K562 (cell line): ENCODE data around the gene ALKBH3. TPM values are rescaled to one million over a fixed set of nuclear protein-coding genes. Genes with fewer than 3 reads are reported as not detected.

Experiments used
- ARID1B ChIP-seq: fragments of 450-650 bp; IDR thresholded peaks from 2 replicates; pipeline ENCODE4 v1.6.1; 2016; ENCODE audit warnings: antibody characterized with exemption, mild to moderate bottlenecking, inconsistent platforms
- ATF3 ChIP-seq, 2 experiments: fragments of 450-650 bp in 1 of 2; sonication (generic) in 1 of 2; formaldehyde crosslinking in 1 of 2; IDR thresholded peaks in 1 of 2; conservative IDR thresholded peaks in 1 of 2; 2 replicates each; pipeline versions ENCODE4 v1.6.1 to v1.8.1; 2016 to 2023; ENCODE audit warnings: mild to moderate bottlenecking in 2 of 2, moderate library complexity in 2 of 2, inconsistent platforms in 1 of 2, missing genetic modification reagents in 1 of 2
- BRD4 ChIP-seq: fragments of 200-600 bp; sonication (generic); IDR thresholded peaks from 2 replicates; pipeline ENCODE4 v1.6.1; 2017; ENCODE audit warnings: inconsistent platforms
- BRD9 ChIP-seq: fragments of 450-650 bp; IDR thresholded peaks from 2 replicates; pipeline ENCODE4 v1.6.1; 2018; ENCODE audit warnings: low read depth; ENCODE audit not compliant: partially characterized antibody
- CREM ChIP-seq: IDR thresholded peaks from 2 replicates; pipeline ENCODE4 v1.6.1; 2014; ENCODE audit warnings: antibody characterized with exemption, low read depth
- CSDE1 ChIP-seq, 2 experiments: fragments of 450-650 bp; IDR thresholded peaks; 2 replicates each; pipeline ENCODE4 v1.6.1; 2016; ENCODE audit warnings: mild to moderate bottlenecking in 1 of 2
- EGR1 ChIP-seq: fragments of 450-650 bp; conservative IDR thresholded peaks from 2 replicates; pipeline ENCODE4 v1.6.1; 2017; ENCODE audit warnings: mild to moderate bottlenecking
- ETS1 ChIP-seq: conservative IDR thresholded peaks from 2 replicates; pipeline ENCODE4 v1.6.1; 2011; ENCODE audit warnings: low read depth, mild to moderate bottlenecking, low read length; ENCODE audit not compliant: control insufficient read depth
- FOXJ3 ChIP-seq: sonication (generic); formaldehyde crosslinking; IDR thresholded peaks from 2 replicates; pipeline ENCODE4 v1.4.0; 2020; ENCODE audit warnings: mild to moderate bottlenecking, missing genetic modification reagents
- HIVEP1 ChIP-seq: fragments of 250-450 bp; sonication (Bioruptor Pico); IDR thresholded peaks from 2 replicates; pipeline ENCODE4 v1.4.0; 2020; ENCODE audit warnings: mild to moderate bottlenecking
- HMBOX1 ChIP-seq: sonication (generic); IDR thresholded peaks from 2 replicates; pipeline ENCODE4 v1.6.1; 2016
- JUND ChIP-seq, 2 experiments: IDR thresholded peaks; 2 replicates in 1 of 2; 3 replicates in 1 of 2; pipeline ENCODE4 v1.6.1; 2011; ENCODE audit warnings: borderline replicate concordance in 2 of 2, low read depth in 2 of 2, low read length in 2 of 2, improper control_type of control experiment in 1 of 2, missing biosample characterization in 1 of 2, missing genetic modification characterization in 1 of 2, missing genetic modification reagents in 1 of 2
- MEF2A ChIP-seq: IDR thresholded peaks from 2 replicates; pipeline ENCODE4 v1.6.1; 2011; ENCODE audit warnings: low read depth, mild to moderate bottlenecking, low read length, moderate library complexity; ENCODE audit not compliant: control insufficient read depth
- NR2C1 ChIP-seq, 2 experiments: fragments of 450-650 bp; IDR thresholded peaks; 2 replicates each; pipeline ENCODE4 v1.6.1; 2017; ENCODE audit warnings: mild to moderate bottlenecking in 2 of 2, antibody characterized with exemption in 1 of 2, inconsistent platforms in 1 of 2, missing compliant biosample characterization in 1 of 2, missing genetic modification characterization in 1 of 2
- PCBP1 ChIP-seq: fragments of 200-400 bp; formaldehyde crosslinking; IDR thresholded peaks from 2 replicates; pipeline ENCODE4 v1.6.1; 2018; ENCODE audit warnings: mild to moderate bottlenecking, low read depth, low read length; ENCODE audit not compliant: poor library complexity, severe bottlenecking
- POLR2B ChIP-seq: fragments of 450-650 bp; IDR thresholded peaks from 2 replicates; pipeline ENCODE4 v1.6.1; 2018; ENCODE audit warnings: low read depth; ENCODE audit not compliant: partially characterized antibody
- PRMT5 ChIP-seq: sonication (generic); formaldehyde crosslinking; IDR thresholded peaks from 2 replicates; pipeline ENCODE4 v1.5.0; 2020; ENCODE audit warnings: missing genetic modification reagents
- STAG1 ChIP-seq: sonication (generic); formaldehyde crosslinking; IDR thresholded peaks from 2 replicates; pipeline ENCODE4 v1.5.0; 2020; ENCODE audit warnings: missing genetic modification reagents, borderline replicate concordance
- ZBTB49 ChIP-seq: sonication (generic); formaldehyde crosslinking; IDR thresholded peaks from 2 replicates; pipeline ENCODE4 v1.8.0; 2022; ENCODE audit warnings: missing genetic modification reagents, mild to moderate bottlenecking, borderline replicate concordance
- ZC3H11A ChIP-seq: IDR thresholded peaks from 2 replicates; pipeline ENCODE4 v1.6.1; 2012; ENCODE audit warnings: low read depth, low read length, improper control_type of control experiment
- ZNF740 ChIP-seq, 3 experiments: fragments of 200-800 bp in 1 of 3; sonication (Bioruptor generic) in 1 of 3; sonication (generic) in 1 of 3; formaldehyde crosslinking in 1 of 3; IDR thresholded peaks; 2 replicates each; pipeline versions ENCODE4 v1.6.1 to v1.8.0; 2016 to 2022; ENCODE audit warnings: mild to moderate bottlenecking in 2 of 3, missing compliant biosample characterization in 2 of 3, missing genetic modification characterization in 2 of 3, missing genetic modification reagents in 1 of 3
- polyA plus RNA-seq, 8 experiments: library from polyadenylated mRNA; depleted of rRNA in 4 of 8; stranded (reverse) in 5 of 8; unstranded in 3 of 8; fragments of >200 nt; fragmentation: Nextera tagmentation in 2 of 8; fragmentation: Illumina TruSeq in 1 of 8; extraction: Ambion mirVana in 2 of 8; extraction: Trizol in 1 of 8; gene quantifications; 2 replicates each; pipeline versions ENCODE4 v1.2.1 to v1.2.3, GENCODE V29; 2011 to 2014; ENCODE audit warnings: inconsistent platforms in 1 of 8, missing spikeins in 1 of 8
- total RNA-seq, 7 experiments: library from RNA; depleted of rRNA in 6 of 7; stranded (reverse); fragments of >200 nt in 6 of 7; fragmentation: Illumina TruSeq in 2 of 7; extraction: Trizol in 2 of 7; gene quantifications; 2 replicates each; pipeline versions ENCODE4 v1.2.1 to v1.2.3, GENCODE V29; 2011 to 2021; ENCODE audit warnings: low replicate concordance in 1 of 7

ALKBH3 gene
- total and polyA plus RNA-seq, 9 of the 15 experiments (the other 6 are each of a cell fraction or from before 2014, with no cell fraction given), result 16.0 to 49.9 (median 36.5) TPM

- peak; percentile 80; the same call in 1 of the 2 replicates for TF ChIP-seq JUND (IDR thresholded peaks at IDR 0.05; ENCODE audit: borderline replicate concordance, low read depth, low read length)
- peak; percentile 14; the same call in 1 of the 3 replicates for TF ChIP-seq JUND (tag; IDR thresholded peaks at IDR 0.05; ENCODE audit: borderline replicate concordance, low read depth, low read length)
- no peak for TF ChIP-seq NR2C1 (IDR thresholded peaks at IDR 0.05)
- TF ChIP-seq NR2C1 (tag; IDR thresholded peaks at IDR 0.05), result 0 out of 2 replicates have a peak, but pooled peaks have one; percentile 12
- TF ChIP-seq ARID1B, result peak; percentile 26; the same call in 1 of the 2 replicates
- no peak for TF ChIP-seq ZNF740 (CRISPR knock-in tag; IDR thresholded peaks at IDR 0.05)
- TF ChIP-seq ZNF740 (tag; IDR thresholded peaks at IDR 0.05), result no peak
- TF ChIP-seq CREM, result no peak
- TF ChIP-seq BRD9, result peak; percentile 25
- TF ChIP-seq POLR2B, result no peak
- TF ChIP-seq PCBP1, result no peak
- no peak for TF ChIP-seq ZBTB49 (CRISPR knock-in tag)
- no peak for TF ChIP-seq HIVEP1 (CRISPR knock-in tag)
- no peak for TF ChIP-seq FOXJ3 (CRISPR knock-in tag)
- no peak for TF ChIP-seq HMBOX1
- TF ChIP-seq PRMT5 (CRISPR knock-in tag), result no peak
- no peak for TF ChIP-seq MEF2A
- no peak for TF ChIP-seq BRD4
- no peak for TF ChIP-seq ETS1
- TF ChIP-seq ZC3H11A, result no peak
- TF ChIP-seq STAG1 (CRISPR knock-in tag), result no peak
- peak; percentile 81; the same call in 1 of the 2 replicates for TF ChIP-seq ATF3 (IDR thresholded peaks at IDR 0.05)
- no peak for TF ChIP-seq ATF3 (CRISPR knock-in tag; conservative IDR thresholded peaks at IDR 0.05)
- no peak for TF ChIP-seq CSDE1 (IDR thresholded peaks at IDR 0.05)
- TF ChIP-seq EGR1, result peak; percentile 85
Measured at GRCh38 chr11:43953521-43953920, 72.9 kb downstream of the ALKBH3 start (continued).
